CD8-positive, alpha-beta memory T cell (primary cell): ENCODE data around the gene ZFHX3. TPM values are rescaled to one million over a fixed set of nuclear protein-coding genes. Genes with fewer than 3 reads are reported as not detected.

Experiments
- CTCF ChIA-PET: fragments of 350-600 bp; sonication (Branson Sonifier 250); formaldehyde crosslinking; loops from one replicate; lab custom pipeline; 2021; ENCODE audit warnings: antibody characterized with exemption; lab: Charles Lee
- POLR2A ChIA-PET: fragments of 350-600 bp; sonication (Branson Sonifier 250); formaldehyde crosslinking; loops from one replicate; lab custom pipeline; 2021; ENCODE audit warnings: antibody characterized with exemption; lab: Charles Lee
- DNase-seq, 5 donors: peaks; one replicate each; pipeline versions ENCODE4 v3.0.0 to v3.0.0-alpha.2; 2020 to 2022; ENCODE audit warnings: mixed read lengths in 1 of 5
- H3K27ac ChIP-seq: one replicate; pipeline ENCODE4 v1.7.0; 2013; ENCODE audit warnings: low read depth, mild to moderate bottlenecking, low read length, moderate library complexity
- H3K27me3 ChIP-seq: 2 replicates; pipeline ENCODE4 v1.7.0; 2013; ENCODE audit warnings: low read length, mild to moderate bottlenecking; ENCODE audit not compliant: insufficient read depth, poor library complexity, severe bottlenecking
- H3K36me3 ChIP-seq: 2 replicates; pipeline ENCODE4 v1.7.0; 2013; ENCODE audit warnings: mild to moderate bottlenecking, low read length, moderate library complexity; ENCODE audit not compliant: insufficient read depth
- H3K4me1 ChIP-seq: 2 replicates; pipeline ENCODE4 v1.7.0; 2013; ENCODE audit warnings: mild to moderate bottlenecking, low read length, moderate library complexity; ENCODE audit not compliant: insufficient read depth
- H3K4me3 ChIP-seq: 2 replicates; pipeline ENCODE4 v1.7.0; 2013; ENCODE audit warnings: mild to moderate bottlenecking, low read length
- H3K9me3 ChIP-seq: 2 replicates; pipeline ENCODE4 v1.7.0; 2013; ENCODE audit warnings: mild to moderate bottlenecking, low read length
- H3K27ac Mint-ChIP-seq, 8 donors: one replicate each; pipeline ENCODE4 v1.8.0; 2020 to 2021; ENCODE audit warnings: mixed read lengths in 8 of 8, mild to moderate bottlenecking in 6 of 8, inconsistent platforms in 3 of 8, moderate library complexity in 3 of 8
- H3K27me3 Mint-ChIP-seq, 2 donors: one replicate each; pipeline ENCODE4 v1.8.0; 2020 to 2021; ENCODE audit warnings: mixed read lengths in 2 of 2, mild to moderate bottlenecking in 1 of 2, moderate library complexity in 1 of 2
- H3K36me3 Mint-ChIP-seq, 3 donors: one replicate each; pipeline ENCODE4 v1.8.0; 2020 to 2021; ENCODE audit warnings: mixed read lengths in 3 of 3, inconsistent platforms in 1 of 3, mild to moderate bottlenecking in 1 of 3
- H3K4me1 Mint-ChIP-seq, 3 donors: one replicate each; pipeline ENCODE4 v1.8.0; 2020 to 2021; ENCODE audit warnings: mixed read lengths in 3 of 3, inconsistent platforms in 1 of 3, mild to moderate bottlenecking in 1 of 3
- H3K4me3 Mint-ChIP-seq, 7 donors: one replicate each; pipeline ENCODE4 v1.8.0; 2020 to 2021; ENCODE audit warnings: mixed read lengths in 7 of 7, mild to moderate bottlenecking in 6 of 7, moderate library complexity in 4 of 7, inconsistent platforms in 2 of 7
- H3K9me3 Mint-ChIP-seq, 5 donors: one replicate each; pipeline ENCODE4 v1.8.0; 2020 to 2022; ENCODE audit warnings: mixed read lengths in 5 of 5, mild to moderate bottlenecking in 3 of 5, moderate library complexity in 2 of 5, inconsistent platforms in 1 of 5
- polyA plus RNA-seq: library from polyadenylated mRNA; unstranded; fragments of 300-500 nt; fragmentation: Illumina TruSeq; gene quantifications from one replicate; pipeline ENCODE4 v1.2.3, GENCODE V29; 2021
- total RNA-seq, 2 experiments: library from RNA; stranded (reverse); gene quantifications; one replicate each; pipeline ENCODE4 v1.2.3, GENCODE V29; 2021

Gene ZFHX3
- total and polyA plus RNA-seq, 3 experiments from 2014 or later: 0.13 to 0.22 (median 0.20) TPM

DNA sequence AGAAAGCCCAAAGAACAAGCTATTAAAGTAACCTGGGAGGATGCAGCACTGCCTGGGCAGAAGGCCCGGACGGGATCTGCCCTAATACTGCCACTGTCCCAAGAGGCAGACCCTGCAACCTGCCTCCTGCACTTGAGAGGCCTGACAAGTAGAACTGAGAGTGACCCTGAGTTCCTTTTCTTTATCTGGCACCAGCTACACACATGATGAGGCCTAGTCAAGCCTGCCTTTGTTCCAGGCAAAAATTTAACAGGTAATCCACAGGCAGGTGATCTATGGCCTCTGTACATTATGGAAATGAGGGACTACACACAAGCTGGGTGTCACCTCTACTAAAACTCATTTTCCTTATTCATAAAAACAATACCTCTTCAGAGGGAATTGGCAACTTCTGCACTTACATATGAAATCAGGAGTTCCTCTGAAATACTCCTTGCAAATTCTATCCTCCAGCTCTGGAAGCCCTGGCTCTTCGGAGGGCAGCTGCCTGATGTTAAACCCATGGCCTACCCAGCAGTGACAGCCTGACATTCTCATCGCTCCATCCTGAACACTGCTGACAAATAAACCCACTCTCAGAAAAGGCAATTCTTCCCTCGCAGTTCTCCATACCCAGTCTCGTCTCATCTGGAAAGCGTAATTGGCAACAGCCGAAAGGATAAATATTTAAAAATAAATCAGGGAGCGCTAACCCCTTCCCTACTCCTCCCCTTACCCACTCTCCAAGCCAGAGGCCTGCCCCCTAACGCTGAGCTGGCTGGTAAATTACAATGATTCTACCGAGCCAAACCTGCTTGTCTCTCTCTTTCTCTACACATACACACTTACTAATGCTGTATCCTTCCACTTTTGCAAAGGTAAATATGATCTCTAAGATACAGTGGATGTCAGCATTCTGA is 2.5 kb upstream of the ZFHX3 start:
- Histone ChIP-seq H3K36me3 (no peaks in the 10 kb centered on the region), H3K9me3 (no peaks in the 10 kb centered on the region), H3K27ac (no peak overlapping the region), H3K27me3 (peaks cover 4% of the 10 kb centered on the region), H3K4me1 (no peaks in the 10 kb centered on the region), H3K4me3 (no peak overlapping the region)
- peaks cover 0 to 3% (median 0%) of the 10 kb centered on the region in 3 donors for H3K4me1 Mint-ChIP-seq
- no peak for DNase-seq
- H3K9me3 Mint-ChIP-seq: peaks cover 0 to 2% (median 0%) of the 10 kb centered on the region in 5 donors
- ChIA-PET POLR2A (no interaction called here), CTCF (no interaction called here)
- H3K36me3 Mint-ChIP-seq: no peaks in the 10 kb centered on the region
- H3K27ac Mint-ChIP-seq: no peak overlapping the region
- H3K27me3 Mint-ChIP-seq: peaks cover 27 to 31% of the 10 kb centered on the region in 2 donors
- no peak overlapping the region for H3K4me3 Mint-ChIP-seq

DNA sequence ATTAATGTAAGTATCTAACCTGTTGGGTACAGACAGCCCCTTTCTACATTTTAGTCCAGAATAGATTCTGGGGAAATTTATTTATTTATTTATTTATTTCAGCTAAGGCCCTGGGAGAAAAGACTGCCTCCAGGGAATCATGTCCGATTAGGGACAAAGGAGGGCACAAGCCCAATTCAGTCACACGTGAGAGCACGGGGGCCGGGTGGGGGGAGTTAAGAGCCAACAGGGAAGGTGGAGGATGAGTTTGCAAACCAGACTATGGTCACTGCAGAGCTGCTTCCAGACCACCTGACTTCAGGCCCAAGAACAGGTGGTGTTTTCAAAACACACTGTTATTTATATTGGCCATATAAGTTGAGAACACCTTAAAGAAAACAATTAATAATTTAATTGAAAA is 1.6 kb upstream of the ZFHX3 start:
- H3K27me3 ChIP-seq: no peaks in the 10 kb centered on the region
- Mint-ChIP-seq H3K27ac (no peak overlapping the region), H3K9me3 (peaks cover 0 to 2% (median 0%) of the 10 kb centered on the region in 5 donors), H3K4me1 (peaks cover 0 to 3% (median 0%) of the 10 kb centered on the region in 3 donors), H3K4me3 (no peak overlapping the region), H3K27me3 (peaks cover 26 to 32% of the 10 kb centered on the region in 2 donors), H3K36me3 (no peaks in the 10 kb centered on the region)
- H3K9me3 ChIP-seq: no peaks in the 10 kb centered on the region
- no peak for DNase-seq
- POLR2A ChIA-PET: no interaction called here
- CTCF ChIA-PET: no interaction called here
- H3K4me3 ChIP-seq: no peak overlapping the region
- H3K27ac ChIP-seq: no peak overlapping the region
- no peaks in the 10 kb centered on the region for H3K4me1 ChIP-seq
- H3K36me3 ChIP-seq: no peaks in the 10 kb centered on the region

DNA sequence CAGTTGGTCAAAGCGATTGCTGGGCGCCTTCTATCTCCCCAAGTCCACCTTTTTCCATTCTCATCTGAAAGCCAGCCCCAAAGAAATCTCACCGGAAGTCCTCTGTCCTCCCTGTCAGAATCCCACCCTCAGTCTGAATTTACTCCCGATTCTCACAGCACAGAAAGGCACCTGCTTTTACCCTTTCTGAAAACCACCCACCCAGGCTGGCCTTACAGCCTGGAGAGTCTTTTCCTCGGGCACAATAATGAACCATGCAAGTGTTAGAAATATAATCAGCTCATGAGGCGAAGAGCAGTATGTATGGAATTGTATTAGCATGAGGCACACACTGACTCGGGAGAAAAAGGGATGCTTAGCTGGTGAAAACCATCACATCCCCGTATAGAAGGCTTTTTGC is 1.2 kb upstream of the ZFHX3 start:
- Histone ChIP-seq H3K9me3 (no peaks in the 10 kb centered on the region), H3K36me3 (no peaks in the 10 kb centered on the region), H3K27me3 (no peaks in the 10 kb centered on the region), H3K4me3 (no peak overlapping the region), H3K27ac (no peak overlapping the region), H3K4me1 (no peaks in the 10 kb centered on the region)
- CTCF ChIA-PET: no interaction called here
- H3K4me1 Mint-ChIP-seq: peaks cover 0 to 3% (median 0%) of the 10 kb centered on the region in 3 donors
- peak overlapping the region in 1 of 7 donors; percentile 32 for H3K4me3 Mint-ChIP-seq
- POLR2A ChIA-PET: no interaction called here
- peaks cover 0 to 2% (median 0%) of the 10 kb centered on the region in 5 donors for H3K9me3 Mint-ChIP-seq
- DNase-seq: no peak
- no peak overlapping the region for H3K27ac Mint-ChIP-seq
- H3K27me3 Mint-ChIP-seq: peaks cover 25 to 32% of the 10 kb centered on the region in 2 donors
- H3K36me3 Mint-ChIP-seq: no peaks in the 10 kb centered on the region

DNA sequence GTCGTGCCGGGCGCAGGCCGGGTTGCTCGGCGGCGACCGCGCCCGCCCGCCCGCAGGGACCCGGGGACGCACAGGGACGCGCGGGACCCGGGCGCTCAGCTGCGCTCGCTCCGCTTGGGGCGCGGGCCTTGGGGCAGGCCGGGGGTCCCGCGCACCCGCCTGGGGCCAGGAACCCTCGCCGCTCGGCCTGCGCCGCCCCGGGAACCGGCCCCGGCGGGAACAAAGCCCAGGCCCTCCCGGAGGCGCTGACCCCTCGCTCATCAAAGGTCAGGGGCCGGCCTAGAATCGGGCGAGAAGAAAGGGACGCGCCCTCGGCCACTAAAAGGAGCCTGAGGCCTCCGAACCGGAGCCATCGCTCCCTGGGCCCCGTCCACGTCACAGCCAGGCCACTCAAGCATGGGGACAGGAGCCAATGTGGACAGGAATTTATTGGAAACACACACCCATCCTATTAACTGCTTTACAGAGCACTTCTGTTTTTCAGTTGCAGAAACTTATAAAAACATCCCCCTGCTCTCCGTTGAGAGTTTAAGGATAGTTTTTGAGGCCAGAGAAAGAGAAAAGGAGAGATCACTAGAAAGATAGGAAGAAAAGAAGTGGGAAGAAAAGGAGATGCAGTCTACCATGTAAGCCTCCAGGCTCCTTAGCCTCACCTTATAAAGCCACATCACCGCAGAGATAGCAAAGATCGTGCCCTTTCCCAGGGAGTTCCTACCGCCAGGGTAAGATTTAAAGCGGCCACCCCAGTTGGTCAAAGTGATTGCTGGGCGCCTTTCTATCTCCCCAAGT is 558 bp upstream of the ZFHX3 start:
- no peak overlapping the region for H3K27ac ChIP-seq
- no peak overlapping the region for H3K4me3 ChIP-seq
- no peaks in the 10 kb centered on the region for H3K27me3 ChIP-seq
- no peaks in the 10 kb centered on the region for H3K36me3 ChIP-seq
- H3K36me3 Mint-ChIP-seq: no peaks in the 10 kb centered on the region
- H3K9me3 ChIP-seq: no peaks in the 10 kb centered on the region
- peaks cover 0 to 2% (median 0%) of the 10 kb centered on the region in 5 donors for H3K9me3 Mint-ChIP-seq
- no peaks in the 10 kb centered on the region for H3K4me1 ChIP-seq
- ChIA-PET POLR2A (no interaction called here), CTCF (no interaction called here)
- peaks cover 0 to 3% (median 0%) of the 10 kb centered on the region in 3 donors for H3K4me1 Mint-ChIP-seq
- H3K4me3 Mint-ChIP-seq: no peak overlapping the region
- DNase-seq: no peak
- peaks cover 25 to 32% of the 10 kb centered on the region in 2 donors for H3K27me3 Mint-ChIP-seq
- H3K27ac Mint-ChIP-seq: no peak overlapping the region

DNA sequence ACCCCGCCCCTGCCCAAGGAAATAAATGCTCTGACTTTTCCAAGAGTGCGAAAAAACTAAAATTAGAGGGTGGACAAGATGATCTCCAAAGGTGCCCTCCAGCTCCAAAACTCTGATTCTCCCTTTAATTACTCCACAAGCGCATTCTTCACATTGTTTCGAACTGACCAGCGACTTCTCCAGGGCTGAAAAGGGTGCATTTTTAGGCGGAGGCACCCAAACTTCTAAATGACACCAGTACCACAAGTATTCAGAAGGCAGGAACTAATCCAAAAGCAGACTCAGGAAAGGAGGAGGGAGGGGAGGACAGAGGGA is 750 bp downstream of the ZFHX3 start:
- no peak overlapping the region for H3K27ac ChIP-seq
- H3K27me3 ChIP-seq: no peaks in the 10 kb centered on the region
- H3K9me3 ChIP-seq: no peaks in the 10 kb centered on the region
- no peak overlapping the region for H3K4me3 ChIP-seq
- Mint-ChIP-seq H3K27me3 (peaks cover 25 to 32% of the 10 kb centered on the region in 2 donors), H3K4me3 (peak overlapping the region in 2 of 7 donors; percentile 32 to 53), H3K9me3 (peaks cover 0 to 2% (median 0%) of the 10 kb centered on the region in 5 donors), H3K36me3 (no peaks in the 10 kb centered on the region), H3K4me1 (peaks cover 0 to 3% (median 0%) of the 10 kb centered on the region in 3 donors), H3K27ac (no peak overlapping the region)
- no peaks in the 10 kb centered on the region for H3K36me3 ChIP-seq
- no peak for DNase-seq
- CTCF ChIA-PET: no interaction called here
- H3K4me1 ChIP-seq: no peaks in the 10 kb centered on the region
- POLR2A ChIA-PET: no interaction called here

DNA sequence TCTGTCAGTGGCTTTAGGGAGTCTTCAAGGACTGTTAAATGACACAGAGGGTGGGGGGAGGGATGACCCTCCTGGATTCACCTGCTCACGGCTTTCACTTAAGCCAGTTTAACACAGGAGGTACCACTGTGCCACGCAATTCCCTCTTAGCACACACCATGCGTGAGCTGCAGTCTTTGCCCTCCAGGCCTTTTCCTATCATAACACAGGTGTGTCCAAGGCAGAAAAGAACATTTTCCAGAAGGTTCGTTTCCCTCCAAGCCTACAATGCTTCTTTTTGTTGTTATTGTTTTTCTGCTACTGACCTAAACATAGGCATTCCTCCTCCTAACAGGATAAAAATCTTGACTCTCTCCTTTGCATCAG is 1.1 kb downstream of the ZFHX3 start:
- peak overlapping the region in 1 of 8 donors; percentile 25 for H3K27ac Mint-ChIP-seq
- Histone ChIP-seq H3K4me3 (no peak overlapping the region), H3K27me3 (no peaks in the 10 kb centered on the region), H3K36me3 (no peaks in the 10 kb centered on the region), H3K4me1 (no peaks in the 10 kb centered on the region), H3K27ac (no peak overlapping the region), H3K9me3 (no peaks in the 10 kb centered on the region)
- DNase-seq: no peak
- CTCF ChIA-PET: no interaction called here
- H3K27me3 Mint-ChIP-seq: peaks cover 25 to 32% of the 10 kb centered on the region in 2 donors
- peaks cover 0 to 3% (median 0%) of the 10 kb centered on the region in 3 donors for H3K4me1 Mint-ChIP-seq
- H3K9me3 Mint-ChIP-seq: peaks cover 0 to 2% (median 0%) of the 10 kb centered on the region in 5 donors
- POLR2A ChIA-PET: no interaction called here
- no peak overlapping the region for H3K4me3 Mint-ChIP-seq
- no peaks in the 10 kb centered on the region for H3K36me3 Mint-ChIP-seq

DNA sequence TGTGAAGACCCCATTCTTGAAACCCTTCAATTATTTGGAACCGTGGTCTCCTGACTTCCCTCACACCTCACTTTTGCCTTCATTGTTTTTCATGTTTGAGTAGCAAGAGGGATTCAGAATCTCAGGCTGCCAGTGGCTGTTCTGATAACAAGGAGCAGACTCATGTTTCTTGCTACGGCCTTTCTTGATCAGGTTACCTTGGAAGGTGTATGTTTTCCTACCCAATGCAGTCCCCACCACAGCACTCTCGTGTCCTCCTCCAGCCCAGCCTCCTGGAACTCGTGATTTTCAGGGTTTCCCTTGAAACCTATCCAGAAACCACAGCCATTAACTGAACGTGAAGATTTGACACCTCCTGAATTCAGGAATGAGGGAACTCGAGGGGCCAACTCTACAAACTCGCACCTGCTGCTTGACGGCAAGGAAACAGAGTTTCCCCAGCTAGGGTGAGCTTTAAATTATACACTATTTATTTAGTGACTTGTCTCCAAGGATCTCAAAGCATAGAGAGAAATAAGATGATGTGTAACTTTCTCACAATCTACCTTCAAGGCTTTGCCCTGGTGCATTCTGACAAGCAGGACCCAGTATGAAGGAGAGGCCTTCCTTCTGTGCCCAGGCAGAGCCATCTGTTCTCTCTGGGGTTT is 1.6 kb downstream of the ZFHX3 start:
- ChIA-PET POLR2A (no interaction called here), CTCF (no interaction called here)
- Histone ChIP-seq H3K27me3 (no peaks in the 10 kb centered on the region), H3K36me3 (no peaks in the 10 kb centered on the region), H3K27ac (no peak overlapping the region), H3K9me3 (no peaks in the 10 kb centered on the region), H3K4me1 (no peaks in the 10 kb centered on the region), H3K4me3 (no peak overlapping the region)
- peaks cover 0 to 2% (median 0%) of the 10 kb centered on the region in 5 donors for H3K9me3 Mint-ChIP-seq
- H3K36me3 Mint-ChIP-seq: no peaks in the 10 kb centered on the region
- peaks cover 0 to 3% (median 0%) of the 10 kb centered on the region in 3 donors for H3K4me1 Mint-ChIP-seq
- H3K4me3 Mint-ChIP-seq: peak overlapping the region in 1 of 7 donors; percentile 32
- DNase-seq: no peak
- peaks cover 25 to 32% of the 10 kb centered on the region in 2 donors for H3K27me3 Mint-ChIP-seq
- H3K27ac Mint-ChIP-seq: no peak overlapping the region
